ENCODE data around the gene BARX1.

Gene BARX1

GRCh38 chr9:93949694-93950449 lies 5.3 kb downstream of the BARX1 start:
- no peaks in the 10 kb centered on the region for H3K4me1 ChIP-seq (ENCODE audit: control insufficient read depth, insufficient read depth, low read length)
- peaks cover 0 to 16% of the 10 kb centered on the region in 2 experiments; a peak in 1 of 3 replicates for H3K36me3 ChIP-seq (ENCODE audit: control insufficient read depth in 2 of 2, insufficient read depth in 1 of 2, low read length in 2 of 2)
- no peaks in the 10 kb centered on the region for H3K9me3 ChIP-seq (ENCODE audit: control insufficient read depth, insufficient read depth, low read depth, low read length)
- CTCF ChIA-PET: interaction anchor here (0.6 to 1.5 kb wide), 4 partner anchors 14 to 839 kb away, joined by 3 to 4 read pairs (median 3); no protein-coding TSS in a partner anchor
- TF ChIP-seq, protein P1, sequence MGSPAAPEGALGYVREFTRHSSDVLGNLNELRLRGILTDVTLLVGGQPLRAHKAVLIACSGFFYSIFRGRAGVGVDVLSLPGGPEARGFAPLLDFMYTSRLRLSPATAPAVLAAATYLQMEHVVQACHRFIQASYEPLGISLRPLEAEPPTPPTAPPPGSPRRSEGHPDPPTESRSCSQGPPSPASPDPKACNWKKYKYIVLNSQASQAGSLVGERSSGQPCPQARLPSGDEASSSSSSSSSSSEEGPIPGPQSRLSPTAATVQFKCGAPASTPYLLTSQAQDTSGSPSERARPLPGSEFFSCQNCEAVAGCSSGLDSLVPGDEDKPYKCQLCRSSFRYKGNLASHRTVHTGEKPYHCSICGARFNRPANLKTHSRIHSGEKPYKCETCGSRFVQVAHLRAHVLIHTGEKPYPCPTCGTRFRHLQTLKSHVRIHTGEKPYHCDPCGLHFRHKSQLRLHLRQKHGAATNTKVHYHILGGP (tag by site-specific recombination; IDR thresholded peaks at IDR 0.05): no peak
- TF ChIP-seq ZNF585B (tag by site-specific recombination; IDR thresholded peaks at IDR 0.05) (no peak), TRIM28 (IDR thresholded peaks at IDR 0.05; ENCODE audit: borderline replicate concordance, low read length) (no peak), ZNF248 (tag by site-specific recombination; IDR thresholded peaks at IDR 0.05) (no peak), PRDM1 (tag by site-specific recombination; IDR thresholded peaks at IDR 0.05) (no peak), ZNF510 (tag by site-specific recombination; IDR thresholded peaks at IDR 0.05; ENCODE audit: insufficient replicate concordance) (no peak), GLIS2 (tag by site-specific recombination; IDR thresholded peaks at IDR 0.05) (no peak)
- no peak overlapping the region for H3K4me3 ChIP-seq (ENCODE audit: low read depth, low read length)
- POLR2A ChIA-PET: no interaction called here
- no peak overlapping the region for H3K27ac ChIP-seq (ENCODE audit: extremely low read depth, low read depth, low read length)

GRCh38 chr9:93949073-93949693 lies 6.0 kb downstream of the BARX1 start:
- ChIA-PET POLR2A (no interaction called here), CTCF (interaction anchor here (1.5 kb wide), 1 partner anchor 14 kb away, joined by 4 read pairs; no protein-coding TSS in a partner anchor)
- Histone ChIP-seq H3K27ac (ENCODE audit: extremely low read depth, low read depth, low read length) (no peak overlapping the region), H3K9me3 (ENCODE audit: control insufficient read depth, insufficient read depth, low read depth, low read length) (no peaks in the 10 kb centered on the region), H3K4me3 (ENCODE audit: low read depth, low read length) (no peak overlapping the region), H3K36me3 (ENCODE audit: control insufficient read depth in 2 of 2, insufficient read depth in 1 of 2, low read length in 2 of 2) (peaks cover 0 to 16% of the 10 kb centered on the region in 2 experiments; a peak in 1 of 3 replicates), H3K4me1 (ENCODE audit: control insufficient read depth, insufficient read depth, low read length) (no peaks in the 10 kb centered on the region)
- no peak for TF ChIP-seq ZNF654 (tag by site-specific recombination; IDR thresholded peaks at IDR 0.05; ENCODE audit: low read depth)

- H3K9me3 ChIP-seq (ENCODE audit: control insufficient read depth, insufficient read depth, low read depth, low read length): no peaks in the 10 kb centered on the region
- TF ChIP-seq, protein P2, sequence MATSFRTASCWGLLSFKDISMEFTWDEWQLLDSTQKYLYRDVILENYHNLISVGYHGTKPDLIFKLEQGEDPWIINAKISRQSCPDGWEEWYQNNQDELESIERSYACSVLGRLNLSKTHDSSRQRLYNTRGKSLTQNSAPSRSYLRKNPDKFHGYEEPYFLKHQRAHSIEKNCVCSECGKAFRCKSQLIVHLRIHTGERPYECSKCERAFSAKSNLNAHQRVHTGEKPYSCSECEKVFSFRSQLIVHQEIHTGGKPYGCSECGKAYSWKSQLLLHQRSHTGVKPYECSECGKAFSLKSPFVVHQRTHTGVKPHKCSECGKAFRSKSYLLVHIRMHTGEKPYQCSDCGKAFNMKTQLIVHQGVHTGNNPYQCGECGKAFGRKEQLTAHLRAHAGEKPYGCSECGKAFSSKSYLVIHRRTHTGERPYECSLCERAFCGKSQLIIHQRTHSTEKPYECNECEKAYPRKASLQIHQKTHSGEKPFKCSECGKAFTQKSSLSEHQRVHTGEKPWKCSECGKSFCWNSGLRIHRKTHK (tag by site-specific recombination; IDR thresholded peaks at IDR 0.05): no peak
- TF ChIP-seq YY1 (tag by site-specific recombination; IDR thresholded peaks at IDR 0.05): no peak
- no peak for TF ChIP-seq ZNF174 (tag by site-specific recombination; IDR thresholded peaks at IDR 0.05)
- TF ChIP-seq ZNF2 (tag by site-specific recombination; IDR thresholded peaks at IDR 0.05): no peak
- TF ChIP-seq ZNF311 (tag by site-specific recombination; IDR thresholded peaks at IDR 0.05; ENCODE audit: borderline replicate concordance): no peak
- no peak for TF ChIP-seq HOXA7 (CRISPR knock-in tag; IDR thresholded peaks at IDR 0.05; ENCODE audit: borderline replicate concordance)
- TF ChIP-seq ZFP3 (tag by site-specific recombination; IDR thresholded peaks at IDR 0.05; ENCODE audit: low read depth): no peak
- no peak overlapping the region for H3K27ac ChIP-seq (ENCODE audit: extremely low read depth, low read depth, low read length)
- CTCF ChIA-PET: no interaction called here
- no peak overlapping the region for H3K4me3 ChIP-seq (ENCODE audit: low read depth, low read length)
- no peaks in the 10 kb centered on the region for H3K4me1 ChIP-seq (ENCODE audit: control insufficient read depth, insufficient read depth, low read length)
- POLR2A ChIA-PET: no interaction called here
- H3K36me3 ChIP-seq (ENCODE audit: control insufficient read depth in 2 of 2, insufficient read depth in 1 of 2, low read length in 2 of 2): peaks cover 0 to 15% of the 10 kb centered on the region in 2 experiments; a peak in 1 of 3 replicates
Measured at GRCh38 chr9:93948441-93949072, 6.6 kb downstream of the BARX1 start.
